Lower leg skin (tissue), 3 donors: ENCODE measurements around the gene CHAT.

Source experiments
- CTCF ChIP-seq, 3 donors: fragments of 450-650 bp; IDR thresholded peaks; one replicate each; pipeline ENCODE4 v1.5.1; 2016; ENCODE audit warnings: antibody characterized with exemption in 3 of 3, mild to moderate bottlenecking in 3 of 3, moderate library complexity in 2 of 3
- POLR2A ChIP-seq, 2 donors: fragments of 450-650 bp; IDR thresholded peaks; one replicate each; pipeline ENCODE4 v1.6.1; 2016 to 2017; ENCODE audit warnings: antibody characterized with exemption in 2 of 2, mild to moderate bottlenecking in 1 of 2, moderate library complexity in 1 of 2

DNA sequence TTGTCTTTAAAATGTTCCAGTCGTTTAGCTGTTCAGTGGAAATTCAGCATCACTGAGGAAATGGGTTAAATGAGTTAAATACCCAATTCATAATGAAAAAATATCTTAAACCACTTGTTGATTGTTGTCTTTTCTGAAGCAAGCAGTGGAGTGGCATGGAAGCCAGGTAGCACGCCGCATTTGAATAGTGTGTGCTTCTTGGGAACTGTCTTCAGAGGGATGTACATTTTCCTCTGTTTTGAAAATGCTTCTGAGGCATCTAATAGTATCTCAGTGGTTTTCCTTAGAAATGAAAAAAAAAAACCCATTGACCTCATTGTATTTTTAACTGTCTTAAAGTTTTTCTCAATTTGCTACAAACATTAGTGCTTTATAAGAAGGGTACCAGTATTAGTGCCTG lies 93.7 kb downstream of the CHAT start:
- no peak for TF ChIP-seq POLR2A (IDR thresholded peaks at IDR 0.05)
- TF ChIP-seq CTCF (IDR thresholded peaks at IDR 0.05): no peak
